GM18499 (cell line): ENCODE measurements around the gene FALEC.

Source experiments
- ATAC-seq: cut with Tn5 transposase; IDR thresholded peaks from one replicate; pipeline ENCODE4 v1.9.1; 2021; ENCODE audit warnings: moderate number of reproducible peaks; ENCODE audit not compliant: insufficient read depth, unreplicated experiment

The FALEC gene

GRCh38 chr1:150511551-150511950 lies 4.0 kb upstream of the FALEC start:
- ATAC-seq, result no peak

DNA sequence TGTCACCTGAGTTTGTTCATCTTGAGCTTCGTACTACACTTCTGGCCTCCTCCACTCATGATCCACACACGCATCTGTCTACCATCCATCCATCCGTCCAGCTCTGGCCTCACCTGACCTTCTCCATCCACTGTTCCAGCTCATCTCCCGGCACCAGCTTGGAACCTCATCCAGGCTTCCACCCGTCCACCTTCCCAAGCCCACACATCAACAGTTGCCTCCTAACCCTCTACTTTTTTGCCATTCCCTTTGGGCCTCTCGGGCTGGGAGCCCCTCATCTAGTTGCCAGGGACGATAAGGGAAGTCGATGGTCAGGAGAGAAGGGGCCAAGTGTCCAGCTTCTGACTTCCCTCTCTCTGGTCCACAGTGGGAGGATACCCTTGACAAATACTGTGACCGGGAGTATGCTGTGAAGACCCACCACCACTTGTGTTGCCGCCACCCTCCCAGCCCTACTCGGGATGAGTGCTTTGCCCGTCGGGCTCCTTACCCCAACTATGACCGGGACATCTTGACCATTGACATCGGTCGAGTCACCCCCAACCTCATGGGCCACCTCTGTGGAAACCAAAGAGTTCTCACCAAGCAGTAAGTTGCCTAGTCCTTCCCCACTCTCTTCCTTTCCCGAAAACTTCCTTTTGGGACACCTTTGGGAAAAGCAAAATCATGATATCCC lies 3.4 kb upstream of the FALEC start:
- no peak for ATAC-seq

DNA sequence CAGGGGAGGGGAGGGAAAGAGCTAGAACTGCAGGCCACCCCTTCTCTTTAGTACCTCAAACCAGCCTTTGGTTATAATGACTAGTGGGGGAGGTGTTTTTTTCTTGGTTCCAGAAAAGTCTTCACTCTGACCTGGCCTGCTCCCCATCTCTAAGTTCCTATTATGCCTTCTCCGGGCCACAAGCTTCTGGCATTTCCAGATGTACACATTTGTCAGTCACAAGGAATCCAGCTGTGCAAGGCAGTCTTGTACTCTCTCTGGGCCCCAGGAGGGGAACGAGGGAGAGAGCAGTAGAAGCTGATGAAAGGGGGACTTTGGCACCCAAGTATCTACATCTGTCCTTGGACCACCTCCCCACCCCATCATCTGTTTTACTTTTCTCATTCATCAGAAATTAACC lies 2.7 kb upstream of the FALEC start:
- ATAC-seq, result no peak

- no peak for ATAC-seq
Measured at GRCh38 chr1:150513351-150513791, 2.2 kb upstream of the FALEC start.

GRCh38 chr1:150514260-150514659 lies 1.3 kb upstream of the FALEC start:
- ATAC-seq, result no peak

- no peak for ATAC-seq
Measured at GRCh38 chr1:150514913-150515327, 632 bp upstream of the FALEC start.

DNA sequence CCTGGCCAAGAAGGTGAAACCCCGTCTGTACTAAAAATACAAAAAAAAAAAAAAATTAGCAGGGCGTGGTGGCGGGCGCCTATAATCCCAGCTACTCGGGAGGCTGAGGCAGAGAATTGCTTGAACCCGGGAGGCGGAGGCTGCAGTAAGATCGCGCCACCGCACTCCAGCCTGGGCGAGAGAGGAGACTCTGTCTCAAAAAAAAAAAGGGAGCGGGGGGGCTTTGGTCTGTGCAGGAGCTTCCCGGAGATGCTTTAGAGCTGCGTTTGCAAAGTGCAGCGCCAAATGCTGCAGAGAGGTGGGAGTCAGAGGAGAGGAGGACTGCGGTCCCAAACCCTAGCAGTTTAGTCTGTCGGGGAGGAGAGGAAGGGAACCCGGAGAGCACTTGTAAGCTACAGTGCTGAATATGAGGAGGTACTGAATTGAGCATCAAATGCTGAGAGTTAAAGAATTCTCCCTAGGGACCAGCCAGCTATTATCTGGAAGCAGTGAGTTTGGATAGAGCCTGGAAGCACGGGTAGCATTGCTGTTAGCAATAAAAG lies 569 bp downstream of the FALEC start:
- no peak for ATAC-seq

DNA sequence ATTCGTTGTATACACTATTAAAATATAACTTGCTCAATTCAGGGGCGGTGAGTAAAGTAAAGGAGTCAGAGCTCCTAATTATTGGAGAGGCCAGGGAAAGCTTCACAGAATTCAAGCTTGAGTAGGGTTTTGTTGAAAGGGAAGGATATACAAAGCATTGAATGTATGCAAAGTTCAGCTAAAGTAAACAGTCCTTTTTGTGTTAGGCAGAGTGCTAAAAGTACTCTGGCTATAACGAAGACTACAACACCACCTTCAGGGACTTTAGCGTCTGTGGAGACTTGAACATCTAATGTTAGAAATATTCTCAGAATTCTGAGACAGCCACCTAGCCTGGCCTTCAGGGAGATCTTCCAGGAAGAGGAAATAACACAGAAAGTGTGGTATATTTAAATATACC lies 1.1 kb downstream of the FALEC start:
- no peak for ATAC-seq

DNA sequence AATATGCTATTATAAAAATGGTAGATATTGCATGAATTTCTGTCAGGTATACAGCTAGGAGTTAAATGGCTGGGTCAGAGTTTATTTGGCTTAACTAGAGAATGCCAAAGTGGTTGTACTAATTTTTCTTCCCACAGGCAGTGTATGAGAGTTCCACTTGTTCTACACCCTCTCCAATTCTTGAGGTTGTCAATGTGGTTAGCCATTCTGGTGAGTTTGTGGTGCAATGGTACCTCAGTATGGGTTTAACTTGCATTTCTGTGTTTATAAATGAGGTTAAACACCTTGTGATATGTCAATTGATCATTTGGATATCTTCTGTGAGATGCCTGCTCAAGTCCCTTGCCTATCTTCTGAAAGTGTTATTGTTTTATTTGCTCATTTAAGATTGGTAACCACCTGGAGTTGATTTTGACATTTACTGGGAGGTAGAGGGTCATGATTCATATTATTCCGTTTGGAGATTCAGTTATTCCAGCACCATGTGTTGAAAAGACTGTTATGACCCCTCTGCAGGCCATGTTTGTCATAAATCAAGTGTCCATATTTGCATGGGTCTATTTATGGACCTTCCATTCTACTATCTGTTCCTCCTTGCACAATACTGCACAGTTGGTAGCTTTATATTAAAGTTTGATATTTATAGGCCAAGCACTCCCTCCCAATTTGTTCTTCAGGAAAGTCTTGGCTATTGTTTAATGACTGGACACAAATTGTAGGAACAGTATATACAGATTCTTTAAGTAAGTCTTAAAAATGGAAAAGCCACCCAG lies 5.8 kb downstream of the FALEC start:
- no peak for ATAC-seq

- no peak for ATAC-seq
Measured at GRCh38 chr1:150525348-150525747, 9.8 kb downstream of the FALEC start.

- ATAC-seq, result no peak
Measured at GRCh38 chr1:150528196-150528595, 12.6 kb downstream of the FALEC start.

GRCh38 chr1:150529017-150529416 lies 13.5 kb downstream of the FALEC start:
- no peak for ATAC-seq

DNA sequence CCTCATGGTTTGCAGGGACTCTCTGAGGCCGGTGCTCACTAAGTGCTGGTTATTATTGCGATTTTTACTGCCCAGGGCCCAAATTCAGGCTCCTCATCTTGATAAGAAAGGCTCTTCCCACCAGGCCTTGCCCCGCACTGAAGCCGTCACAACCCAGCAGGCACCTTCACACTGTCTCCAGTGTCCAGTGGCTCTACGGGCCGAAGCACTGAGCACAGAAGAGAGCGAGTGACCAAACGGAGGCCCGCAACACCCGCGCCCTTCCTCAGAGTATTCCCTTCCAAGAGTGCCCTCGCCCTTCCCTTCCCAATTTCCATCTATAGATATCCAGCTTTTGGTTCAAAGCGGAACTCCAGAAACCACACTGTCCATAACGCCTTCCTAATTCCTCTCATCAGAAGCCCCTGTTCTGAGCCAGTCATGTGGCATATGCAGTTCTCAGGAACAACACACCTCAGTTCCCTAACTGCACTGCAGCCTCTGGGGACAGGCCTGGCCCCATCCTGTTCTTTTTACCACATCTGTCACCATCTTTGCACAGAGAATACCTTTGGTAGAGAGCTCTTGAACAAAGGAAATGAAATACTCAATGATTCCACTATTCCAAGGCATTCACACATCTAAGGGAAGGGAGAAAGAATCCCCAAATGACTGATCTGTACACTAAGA lies 15.1 kb downstream of the FALEC start:
- no peak for ATAC-seq

DNA sequence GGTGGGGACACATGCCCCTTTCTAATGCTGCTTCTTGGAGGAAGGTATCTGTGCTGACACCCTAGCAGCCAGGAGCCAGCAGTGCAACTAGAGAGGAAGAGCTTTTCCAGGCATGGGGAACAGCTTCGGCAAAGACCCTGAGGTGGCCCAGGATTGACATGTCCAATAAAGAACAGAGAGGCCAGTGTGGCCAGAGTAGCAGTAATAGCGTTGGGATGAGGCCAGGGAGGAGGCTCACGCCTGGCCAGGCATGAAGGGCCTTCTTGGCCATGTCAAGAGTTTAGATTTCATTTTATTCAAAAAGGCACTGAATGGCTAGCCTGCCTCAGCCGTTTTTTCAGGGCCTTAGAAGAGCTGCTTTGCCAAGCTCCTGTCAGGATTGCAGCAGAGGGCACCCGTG lies 17.3 kb downstream of the FALEC start:
- ATAC-seq, result no peak

DNA sequence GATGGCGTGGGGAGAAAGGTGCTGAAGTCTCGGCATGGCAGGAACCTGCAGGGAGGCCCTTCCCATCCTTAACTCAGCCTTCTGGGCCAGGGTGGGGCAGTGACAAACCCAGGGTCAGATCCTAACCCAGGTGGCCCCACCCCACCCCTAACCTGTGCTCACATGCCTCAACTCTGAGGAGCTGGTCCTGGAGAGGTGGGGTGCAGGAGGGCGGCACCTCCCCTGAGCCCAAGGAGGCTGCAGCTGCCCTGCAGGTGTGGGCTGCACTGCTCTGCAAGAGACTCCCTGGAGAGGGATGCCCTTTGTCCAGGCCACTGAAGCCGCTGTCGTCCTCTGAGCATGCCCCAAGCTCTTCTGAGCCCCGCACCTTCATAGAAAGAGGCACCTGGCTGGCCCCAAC lies 18.4 kb downstream of the FALEC start:
- no peak for ATAC-seq

- ATAC-seq, result no peak
Measured at GRCh38 chr1:150535511-150536287, 20.1 kb downstream of the FALEC start.

DNA sequence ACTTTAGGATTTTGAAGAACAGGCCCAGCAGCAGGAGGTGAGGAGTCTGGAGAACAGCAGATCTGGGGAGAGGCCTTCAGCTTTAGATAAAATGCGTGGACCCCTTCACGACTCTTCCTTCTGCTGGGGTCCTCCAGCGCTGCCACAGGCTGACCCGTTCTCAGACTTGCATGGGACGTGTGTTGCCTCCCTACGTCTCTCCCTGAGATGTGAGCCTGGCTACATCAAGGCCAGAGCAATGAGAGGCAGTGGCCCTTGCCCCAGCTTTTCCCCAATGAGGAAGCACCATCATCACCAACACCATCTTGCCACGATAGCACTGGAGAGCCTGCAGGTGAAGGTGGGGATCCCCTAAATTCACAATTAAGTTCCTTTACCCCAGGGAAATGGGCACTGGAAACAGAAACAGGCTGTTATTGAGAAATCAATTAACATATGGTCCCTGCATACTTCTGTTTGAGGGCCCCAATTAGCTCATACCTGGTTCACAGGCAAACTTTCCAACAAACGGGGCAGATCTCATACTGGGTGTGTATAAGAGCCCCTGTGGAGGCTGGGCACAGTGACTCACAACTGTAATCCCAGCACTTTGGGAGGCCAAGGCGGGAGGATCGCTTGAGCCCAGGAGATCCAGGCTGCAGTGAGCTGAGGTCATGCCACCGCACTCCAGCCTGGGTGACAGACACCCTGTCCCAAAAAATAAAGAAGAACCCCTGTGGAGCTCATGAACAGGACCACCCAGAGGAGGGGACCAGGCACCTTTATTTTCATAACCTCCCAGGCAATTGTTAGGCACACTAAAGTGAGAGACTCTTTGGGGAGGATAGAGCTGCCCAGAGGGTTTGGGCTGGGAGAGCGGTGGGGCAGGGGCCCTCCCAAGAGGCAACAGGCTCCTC lies 21.5 kb downstream of the FALEC start:
- no peak for ATAC-seq

GRCh38 chr1:150537732-150538684 lies 22.5 kb downstream of the FALEC start:
- no peak for ATAC-seq
